ENCODE data around the gene TGFBR2.

Gene TGFBR2

DNA sequence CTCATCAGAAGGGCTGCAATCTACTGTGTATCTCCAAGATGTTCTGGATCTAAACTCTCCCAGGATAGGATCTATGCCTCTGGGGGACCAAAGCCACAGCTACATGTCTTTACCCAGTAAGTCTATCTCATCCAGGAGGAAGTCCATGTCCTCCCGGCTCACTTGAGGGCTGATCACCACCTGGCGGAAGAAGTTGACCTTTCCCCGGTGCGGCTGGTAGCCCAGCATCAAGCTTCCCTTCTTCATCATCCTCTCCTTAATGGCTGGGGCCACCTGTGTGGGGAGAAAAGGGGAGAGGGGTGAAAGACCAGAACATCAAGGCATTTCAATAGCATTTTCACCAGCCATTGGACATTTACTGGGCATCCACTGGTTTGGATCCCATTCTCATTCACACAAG lies 121.7 kb downstream of the TGFBR2 start:
- no peak for DNase-seq

DNA sequence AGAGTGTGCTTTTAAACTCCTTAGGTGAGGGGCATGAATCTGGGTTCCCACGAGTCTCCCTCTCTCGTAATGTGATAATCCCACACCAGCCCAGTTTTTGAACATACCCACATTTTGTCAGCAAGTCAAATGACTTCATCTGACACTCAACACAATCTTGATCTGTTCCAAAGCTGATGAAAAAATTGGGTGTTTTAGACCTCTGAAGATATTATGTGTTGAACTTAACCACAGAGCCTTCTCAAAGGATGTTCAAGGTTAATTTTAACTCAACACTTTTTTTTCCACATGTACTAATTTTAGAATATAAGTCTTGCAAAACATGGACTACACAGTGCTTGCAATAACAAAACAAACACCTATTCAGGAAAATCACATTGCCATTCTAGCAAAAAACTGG lies 123.1 kb downstream of the TGFBR2 start:
- DNase-seq: no peak

DNA sequence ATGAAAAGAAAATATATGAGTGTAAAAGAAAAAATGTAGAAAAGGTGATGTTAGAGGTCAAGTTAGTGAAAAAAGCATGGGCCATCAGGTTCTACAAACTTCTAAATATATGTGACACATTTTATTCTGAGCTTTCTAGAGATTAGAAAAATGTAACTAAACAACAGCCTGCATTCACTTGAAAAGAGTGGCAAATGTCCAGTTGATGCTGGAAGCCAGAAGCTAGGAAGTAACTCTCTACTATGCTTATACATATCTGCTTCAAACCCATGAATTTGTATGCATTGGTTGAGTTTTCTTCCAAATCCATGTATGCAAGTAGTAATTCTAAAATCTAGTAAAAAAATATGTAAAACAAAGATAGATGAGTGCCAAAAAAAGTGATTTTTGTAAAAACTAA lies 123.5 kb downstream of the TGFBR2 start:
- no peak for DNase-seq

DNA sequence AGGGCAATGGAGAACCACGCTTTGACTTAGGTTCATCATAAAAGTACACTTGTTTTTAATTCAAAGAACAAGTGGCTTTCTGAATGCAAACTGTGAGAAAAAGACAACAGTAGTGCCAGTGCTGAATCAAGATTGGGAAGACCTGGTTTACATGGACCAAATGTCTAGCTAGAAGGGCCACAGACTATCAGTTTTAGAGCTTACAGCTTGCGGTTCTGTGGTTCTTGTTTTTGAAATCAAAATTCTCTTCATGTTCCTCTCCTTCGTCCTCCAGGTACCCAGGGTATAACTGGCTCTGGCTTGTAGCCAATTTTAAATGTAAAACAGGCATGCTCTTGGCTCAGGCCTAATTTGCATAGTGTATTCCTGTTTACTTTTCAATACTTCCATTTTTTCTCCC lies 124.6 kb downstream of the TGFBR2 start:
- DNase-seq: no peak

DNA sequence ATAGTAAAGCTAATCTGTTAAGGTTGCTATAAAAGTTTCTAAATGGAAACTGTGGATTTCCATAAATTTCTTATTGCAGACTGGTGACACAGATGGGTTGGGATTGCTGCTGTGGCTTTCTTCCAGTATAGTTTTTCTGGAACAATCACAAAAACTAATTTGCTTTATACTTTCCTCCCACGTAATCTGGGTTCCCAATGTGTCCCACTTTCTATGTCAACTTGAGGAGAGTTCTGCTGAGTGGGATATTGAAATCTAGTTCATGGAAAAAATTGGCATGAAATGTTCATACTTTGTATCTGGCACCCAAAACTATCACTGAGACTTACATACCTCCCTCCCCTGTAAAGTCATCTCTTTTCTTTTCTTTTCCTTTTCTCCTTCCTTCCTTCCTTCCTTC lies 126.8 kb downstream of the TGFBR2 start:
- DNase-seq: no peak

DNA sequence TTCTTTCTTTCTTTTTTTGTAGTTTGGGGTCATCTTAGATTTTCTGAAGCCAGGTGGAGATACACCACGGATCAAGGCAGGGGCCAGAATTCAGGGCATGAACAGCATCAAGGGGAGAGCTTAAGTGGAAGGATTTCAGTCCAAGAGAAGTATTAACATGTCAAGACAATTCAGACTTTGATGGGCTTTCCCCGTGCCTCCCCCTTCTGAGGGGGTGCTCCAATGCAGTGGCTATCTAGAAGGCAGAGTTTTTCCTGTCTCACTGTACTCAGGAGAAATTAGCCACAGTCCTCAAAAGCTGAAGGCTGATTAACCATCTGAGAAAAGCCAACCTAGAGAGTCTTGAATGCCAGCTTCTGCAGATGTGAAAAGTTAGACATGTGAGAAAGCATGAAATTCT lies 127.3 kb downstream of the TGFBR2 start:
- no peak for DNase-seq

DNA sequence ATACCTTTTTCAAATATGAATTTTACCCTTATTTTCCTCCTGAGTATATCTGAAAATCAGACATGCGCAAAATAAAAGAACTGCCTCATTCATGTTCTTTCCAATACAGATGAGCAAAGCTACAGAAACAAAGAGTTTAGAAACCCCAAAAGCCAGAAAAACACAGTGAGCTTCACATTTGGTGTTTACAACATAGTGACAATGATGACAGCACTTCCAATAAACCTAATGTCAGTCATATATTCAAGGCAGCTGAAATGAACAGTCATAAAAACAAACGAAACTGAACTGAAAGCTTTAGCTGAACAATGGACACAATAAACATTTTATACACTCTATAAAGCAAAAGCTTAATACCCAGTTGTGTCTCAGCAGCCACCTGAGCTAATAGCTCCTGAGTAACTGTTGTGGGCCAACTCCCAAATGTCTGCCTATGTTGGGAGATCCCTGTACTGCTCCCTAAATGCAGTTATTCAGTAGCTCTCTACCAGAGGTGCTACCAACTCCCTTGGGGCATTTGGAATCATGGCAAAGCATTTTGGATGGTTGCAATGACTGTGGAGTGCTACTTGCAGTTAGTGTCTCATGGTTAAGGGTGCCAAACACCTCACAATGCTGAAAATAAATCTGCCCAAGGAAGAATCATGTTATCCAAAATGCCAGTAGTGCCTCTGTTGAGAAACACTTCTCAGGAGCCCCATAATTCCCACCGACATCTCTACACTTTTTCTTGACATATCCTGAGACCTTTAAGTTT lies 131.5 kb downstream of the TGFBR2 start:
- DNase-seq: no peak

DNA sequence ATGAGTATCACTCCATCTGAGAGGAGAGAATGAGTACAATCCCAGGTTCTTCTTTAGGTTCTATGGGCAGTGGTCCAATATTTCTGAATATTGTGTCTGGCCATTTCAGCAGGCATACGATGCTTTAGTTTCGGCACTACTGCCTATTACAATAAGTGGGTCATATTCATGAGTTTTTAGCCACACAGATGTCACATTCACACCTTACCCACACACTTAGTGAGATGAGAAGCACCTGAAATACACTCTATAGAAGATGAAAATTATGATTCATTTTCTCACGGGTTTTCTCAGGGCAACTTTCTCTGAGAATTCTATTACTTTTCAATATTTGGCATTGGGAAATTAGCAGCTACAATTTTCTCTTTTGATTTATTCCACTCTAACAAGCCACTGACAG lies 132.2 kb downstream of the TGFBR2 start:
- DNase-seq: no peak

DNA sequence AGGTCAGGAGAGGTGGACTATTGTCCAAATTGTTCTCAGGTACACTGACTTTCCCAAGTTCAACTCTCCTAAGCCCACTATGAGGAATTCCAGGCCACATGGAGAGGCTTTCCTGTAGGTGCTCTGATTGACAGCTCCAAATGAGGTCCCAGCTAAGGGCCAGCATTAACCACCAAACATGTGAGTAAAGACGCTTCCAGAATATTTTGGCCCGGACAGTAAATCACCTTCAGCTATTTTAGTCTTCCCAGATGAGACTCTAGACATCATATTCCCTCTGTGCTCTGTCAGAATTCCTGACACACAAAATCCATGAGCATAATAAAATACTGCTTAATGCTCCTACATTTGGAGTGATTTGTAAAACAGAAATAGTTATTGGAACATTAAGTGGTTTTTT lies 135.5 kb downstream of the TGFBR2 start:
- DNase-seq: no peak

DNA sequence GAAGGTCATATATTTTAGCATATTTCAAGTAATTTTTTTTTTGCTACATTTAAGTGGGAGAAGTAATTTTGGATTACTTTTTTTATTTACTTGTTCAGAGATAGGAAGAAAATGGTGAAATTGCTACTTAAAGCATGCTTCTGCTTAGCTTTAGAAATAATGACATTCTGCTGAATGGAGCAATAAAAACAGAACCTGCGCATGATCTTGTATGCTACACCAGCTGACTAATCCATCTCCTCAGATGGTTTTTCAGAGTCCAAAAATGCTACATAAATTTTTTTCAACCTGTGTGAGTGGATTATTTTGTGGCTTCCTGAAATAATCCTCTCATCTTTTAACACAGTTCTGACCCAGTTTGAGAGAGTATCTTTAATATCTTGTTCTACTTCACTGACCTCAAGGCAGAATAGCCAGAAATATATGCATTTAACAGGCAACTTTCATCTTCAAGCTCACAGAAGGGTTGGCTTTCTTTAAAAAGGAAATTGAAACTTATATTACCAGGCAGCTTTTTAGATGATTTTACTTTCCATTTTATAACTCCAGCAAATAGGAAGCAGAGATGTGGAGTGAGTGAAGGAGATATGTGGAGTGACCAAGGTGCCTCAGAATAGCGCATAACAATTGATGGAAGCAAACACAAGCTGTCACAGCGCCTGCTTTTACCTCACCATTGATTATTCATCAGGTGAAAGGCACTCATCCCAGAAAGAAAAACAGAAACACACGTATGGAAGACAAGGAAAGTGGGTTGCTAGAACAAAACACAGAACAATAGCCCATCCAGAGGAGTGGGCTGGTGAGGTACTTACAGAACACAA lies 136.6 kb downstream of the TGFBR2 start:
- no peak for DNase-seq
